GM19463 (cell line): ENCODE results near the gene PTDSS2.
A peak's percentile ranks its signal among the peaks of the same experiment; 100 is the strongest.
"Not testable (repeated sequence)": the region's sequence is repeated elsewhere in the genome, so short reads cannot be mapped to it uniquely, and the experiment has no call there.

ENCODE experiments used
- ATAC-seq: cut with Tn5 transposase; IDR thresholded peaks from one replicate; pipeline ENCODE4 v1.9.1; 2021; ENCODE audit warnings: mild to moderate bottlenecking, moderate library complexity; ENCODE audit not compliant: unreplicated experiment

PTDSS2 gene

GRCh38 chr11:429931-430456, 20.1 kb upstream of the PTDSS2 start:
- no peak for ATAC-seq

GRCh38 chr11:431921-432320, 18.2 kb upstream of the PTDSS2 start:
- ATAC-seq = no peak

GRCh38 chr11:432501-433100, 17.5 kb upstream of the PTDSS2 start:
- no peak for ATAC-seq

GRCh38 chr11:433111-433510, 17.0 kb upstream of the PTDSS2 start:
- no peak for ATAC-seq

GRCh38 chr11:433641-434040, 16.4 kb upstream of the PTDSS2 start:
- ATAC-seq = no peak

- no peak for ATAC-seq
These were observed 15.6 kb upstream of the PTDSS2 start for GRCh38 chr11:434496-434895.

- not testable (repeated sequence) for ATAC-seq
These were observed 14.9 kb upstream of the PTDSS2 start for GRCh38 chr11:434999-435740.

GRCh38 chr11:437228-437870, 12.7 kb upstream of the PTDSS2 start:
- ATAC-seq = no peak

GRCh38 chr11:438101-438844, 11.8 kb upstream of the PTDSS2 start:
- no peak for ATAC-seq

GRCh38 chr11:439315-440064, 10.6 kb upstream of the PTDSS2 start:
- ATAC-seq = no peak

GRCh38 chr11:440065-441042, 9.7 kb upstream of the PTDSS2 start:
- ATAC-seq = no peak

- ATAC-seq = no peak
These were observed 9.0 kb upstream of the PTDSS2 start for GRCh38 chr11:441043-441417.

GRCh38 chr11:441418-442274, 8.4 kb upstream of the PTDSS2 start, which contains the start of gene ANO9:
Gene ANO9, minus strand, starts transcription at chr11:442011. Its CDS starts 85 bp downstream, at chr11:441926.
- peak; percentile 90 for ATAC-seq

- ATAC-seq = no peak
These were observed 7.4 kb upstream of the PTDSS2 start for GRCh38 chr11:442611-443081.

- no peak for ATAC-seq
These were observed 6.4 kb upstream of the PTDSS2 start for GRCh38 chr11:443542-444199.

- ATAC-seq = no peak
These were observed 5.5 kb upstream of the PTDSS2 start for GRCh38 chr11:444396-445144.
